Testis (tissue), 3 donors: ENCODE measurements around the gene FBN1. TPM values are rescaled to one million over a fixed set of nuclear protein-coding genes. Genes with fewer than 3 reads are reported as not detected.
A peak's percentile ranks its signal among the peaks of the same experiment; 100 is the strongest.

Source experiments
- DNase-seq: peaks from one replicate; pipeline ENCODE4 v3.0.0-alpha.2; 2019
- H3K27ac ChIP-seq, 2 donors: fragments of 200-600 bp; sonication (generic); one replicate each; pipeline ENCODE4 v1.5.1; 2019
- H3K27me3 ChIP-seq: fragments of 200-600 bp; sonication (generic); one replicate; pipeline ENCODE4 v1.5.1; 2019
- H3K36me3 ChIP-seq: fragments of 200-600 bp; sonication (generic); one replicate; pipeline ENCODE4 v1.5.1; 2017; ENCODE audit warnings: low read depth; ENCODE audit errors: missing control alignments
- H3K4me1 ChIP-seq: fragments of 200-600 bp; sonication (generic); one replicate; pipeline ENCODE4 v1.5.1; 2019
- H3K4me3 ChIP-seq, 2 donors: fragments of 200-600 bp; sonication (generic); one replicate each; pipeline ENCODE4 v1.5.1; 2017 to 2019
- H3K9me3 ChIP-seq: fragments of 200-600 bp; sonication (generic); one replicate; pipeline ENCODE4 v1.5.1; 2017
- POLR2A ChIP-seq: fragments of 450-650 bp; IDR thresholded peaks from one replicate; pipeline ENCODE4 v1.6.1; 2017; ENCODE audit warnings: antibody characterized with exemption, mild to moderate bottlenecking, moderate library complexity
- WGBS, 2 donors: methylation state at CpG; one replicate each; pipeline ENCODE4 v1.1.5; 2018; 5-methylcytosine and 5-hydroxymethylcytosine counted together
- intact Hi-C: fragments of 100-400 bp; cut with DNase I; formaldehyde crosslinking; loops from one replicate; pipeline ENCODE4 v1.15.1; 2023; ENCODE audit warnings: low total_unique reads
- polyA plus RNA-seq: library from polyadenylated mRNA; stranded (reverse); fragments of 350-450 nt; fragmentation: Illumina TruSeq; extraction: RNeasy Lipid Tissue Mini Kit (QIAGEN cat#74804); gene quantifications from one replicate; pipeline ENCODE4 v1.2.3, GENCODE V29; 2014; ENCODE audit warnings: low read depth, low replicate concordance; ENCODE audit not compliant: insufficient read depth
- total RNA-seq, 2 donors: library from RNA; depleted of rRNA; stranded (reverse); fragments of >200 nt; gene quantifications; one replicate each; pipeline ENCODE4 v1.2.3, GENCODE V29; 2016
- TF ChIP-seq, protein P1 (sequence below), 3 experiments: fragments of 450-650 bp in 2 of 3; fragments of 200-600 bp in 1 of 3; sonication (generic) in 1 of 3; IDR thresholded peaks; one replicate each; pipeline ENCODE4 v1.5.1; 2016 to 2019; ENCODE audit warnings: antibody characterized with exemption in 3 of 3, mild to moderate bottlenecking in 2 of 3, moderate library complexity in 1 of 3

Gene FBN1
- total and polyA plus RNA-seq, 3 donors from 2014 or later: 48.5 to 77.1 (median 68.7) TPM

DNA sequence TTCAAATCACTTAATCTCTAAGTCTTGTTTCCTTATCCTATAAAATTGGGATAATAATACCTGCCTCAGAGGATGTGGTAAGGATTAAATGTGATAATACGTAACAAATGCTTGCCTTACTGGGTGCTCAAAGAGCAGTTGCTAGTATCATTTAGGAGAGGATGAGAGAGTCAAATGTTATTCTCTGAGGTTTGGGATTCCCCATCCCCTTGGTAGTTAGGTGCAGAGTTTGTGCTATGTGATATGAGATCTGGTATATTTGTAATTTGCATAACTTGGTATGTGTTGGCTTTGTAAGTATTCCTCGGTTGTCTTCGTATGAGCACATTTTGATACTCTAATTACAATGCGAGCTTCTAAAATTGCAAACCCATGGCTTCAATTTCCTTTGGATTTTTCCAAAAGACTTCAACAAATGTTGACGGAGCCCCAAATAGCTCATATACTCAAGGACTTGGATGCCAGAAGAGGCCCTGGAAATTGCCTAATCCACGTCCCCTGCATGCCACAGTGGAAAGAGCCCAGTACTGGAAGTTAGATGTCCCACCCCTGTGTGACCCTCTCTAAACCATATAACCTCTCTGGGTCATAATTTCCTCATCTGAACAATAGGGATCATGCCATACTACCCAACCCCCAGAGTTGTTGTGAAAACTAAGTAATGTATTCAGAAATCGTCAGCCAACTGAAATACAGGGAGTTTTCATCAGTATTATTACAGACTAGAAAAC, 85.0 kb downstream of the FBN1 start:
- DNase-seq: no peak
- H3K27ac ChIP-seq: peak overlapping the region in 1 of 2 donors; percentile 55
- H3K36me3 ChIP-seq: no peaks in the 10 kb centered on the region
- no peaks in the 10 kb centered on the region for H3K27me3 ChIP-seq
- H3K4me1 ChIP-seq: peaks cover 12% of the 10 kb centered on the region
- intact Hi-C loops: no loop called here
- WGBS, 2 donors: 74 to 78% methylated on average over 7 of the region's 7 CpGs
- no peak overlapping the region for H3K4me3 ChIP-seq
- H3K9me3 ChIP-seq: no peaks in the 10 kb centered on the region
- TF ChIP-seq, protein P1, sequence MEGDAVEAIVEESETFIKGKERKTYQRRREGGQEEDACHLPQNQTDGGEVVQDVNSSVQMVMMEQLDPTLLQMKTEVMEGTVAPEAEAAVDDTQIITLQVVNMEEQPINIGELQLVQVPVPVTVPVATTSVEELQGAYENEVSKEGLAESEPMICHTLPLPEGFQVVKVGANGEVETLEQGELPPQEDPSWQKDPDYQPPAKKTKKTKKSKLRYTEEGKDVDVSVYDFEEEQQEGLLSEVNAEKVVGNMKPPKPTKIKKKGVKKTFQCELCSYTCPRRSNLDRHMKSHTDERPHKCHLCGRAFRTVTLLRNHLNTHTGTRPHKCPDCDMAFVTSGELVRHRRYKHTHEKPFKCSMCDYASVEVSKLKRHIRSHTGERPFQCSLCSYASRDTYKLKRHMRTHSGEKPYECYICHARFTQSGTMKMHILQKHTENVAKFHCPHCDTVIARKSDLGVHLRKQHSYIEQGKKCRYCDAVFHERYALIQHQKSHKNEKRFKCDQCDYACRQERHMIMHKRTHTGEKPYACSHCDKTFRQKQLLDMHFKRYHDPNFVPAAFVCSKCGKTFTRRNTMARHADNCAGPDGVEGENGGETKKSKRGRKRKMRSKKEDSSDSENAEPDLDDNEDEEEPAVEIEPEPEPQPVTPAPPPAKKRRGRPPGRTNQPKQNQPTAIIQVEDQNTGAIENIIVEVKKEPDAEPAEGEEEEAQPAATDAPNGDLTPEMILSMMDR (IDR thresholded peaks at IDR 0.05): no peak
- TF ChIP-seq POLR2A: no peak

DNA sequence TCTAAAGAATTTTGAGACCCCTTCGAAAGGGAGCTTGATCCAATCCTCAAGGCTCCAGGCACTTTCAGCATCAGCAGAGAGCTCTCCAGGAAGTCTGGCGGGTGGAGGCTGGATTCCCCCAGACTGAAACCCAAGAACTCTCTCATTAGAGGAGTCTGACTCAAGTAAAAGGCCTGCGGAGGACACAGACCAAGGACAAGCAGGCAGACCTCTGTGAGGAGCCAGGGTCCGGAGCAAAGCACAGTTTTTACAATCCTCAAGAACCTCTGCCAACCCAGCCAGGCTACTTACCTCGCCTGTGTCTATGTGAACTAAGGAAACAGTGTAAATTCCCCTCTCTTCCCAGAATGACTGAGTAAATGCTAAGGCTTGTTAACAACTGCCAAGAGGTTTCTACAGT, 86.2 kb downstream of the FBN1 start:
- H3K27me3 ChIP-seq: no peaks in the 10 kb centered on the region
- no peaks in the 10 kb centered on the region for H3K9me3 ChIP-seq
- no peak overlapping the region for H3K4me3 ChIP-seq
- peak; percentile 64 for DNase-seq
- peak overlapping the region in 1 of 2 donors; percentile 55 for H3K27ac ChIP-seq
- peaks cover 12% of the 10 kb centered on the region for H3K4me1 ChIP-seq
- WGBS, 2 donors: 46 to 47% methylated on average over 5 of the region's 5 CpGs
- TF ChIP-seq POLR2A: no peak
- TF ChIP-seq, protein P1 (IDR thresholded peaks at IDR 0.05): no peak
- H3K36me3 ChIP-seq: no peaks in the 10 kb centered on the region
- intact Hi-C loops: no loop called here

DNA sequence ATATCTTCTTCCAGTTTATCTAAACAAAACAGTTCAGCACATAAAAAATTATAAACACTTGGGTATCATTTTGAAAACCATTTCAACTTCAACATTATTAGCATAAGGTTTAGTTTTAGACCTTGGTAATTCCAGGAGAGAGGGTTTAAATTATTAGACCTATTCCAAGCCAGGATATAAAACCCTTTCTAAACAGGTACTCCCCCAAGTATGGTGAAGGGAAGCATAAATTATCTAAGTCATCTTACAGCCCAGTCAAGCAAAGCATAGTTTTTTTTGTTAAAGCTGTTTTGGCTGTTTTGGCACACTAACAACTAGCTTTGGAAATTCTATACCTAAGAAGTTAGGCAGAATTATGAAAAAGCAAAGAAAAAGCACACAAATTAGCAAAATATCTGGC, 87.3 kb downstream of the FBN1 start:
- intact Hi-C loops: no loop called here
- H3K27me3 ChIP-seq: no peaks in the 10 kb centered on the region
- DNase-seq: no peak
- no peak overlapping the region for H3K27ac ChIP-seq
- H3K36me3 ChIP-seq: no peaks in the 10 kb centered on the region
- no peak overlapping the region for H3K4me3 ChIP-seq
- TF ChIP-seq, protein P1 (IDR thresholded peaks at IDR 0.05): no peak
- TF ChIP-seq POLR2A: no peak
- no peaks in the 10 kb centered on the region for H3K9me3 ChIP-seq
- peaks cover 12% of the 10 kb centered on the region for H3K4me1 ChIP-seq

DNA sequence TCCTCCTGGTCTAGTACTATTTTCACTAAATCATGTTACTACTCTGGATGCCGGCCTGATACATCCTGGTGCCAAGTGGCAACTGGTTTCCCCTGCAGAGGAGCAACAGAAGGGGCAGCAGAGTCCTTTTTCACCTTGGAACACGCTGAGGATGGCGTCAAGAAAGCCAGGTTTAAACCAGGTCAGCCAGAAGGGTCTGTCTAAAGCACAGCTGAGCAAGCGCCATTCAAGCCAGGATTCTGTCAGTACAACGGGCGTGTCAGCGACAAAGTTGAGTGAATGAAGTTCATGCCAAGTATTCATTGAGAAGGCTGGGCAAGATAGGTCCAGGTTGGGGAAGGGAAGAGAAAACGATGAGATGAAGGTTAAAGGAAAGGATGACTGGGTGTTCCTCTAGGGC, 88.2 kb downstream of the FBN1 start:
- H3K9me3 ChIP-seq: no peaks in the 10 kb centered on the region
- peaks cover 12% of the 10 kb centered on the region for H3K4me1 ChIP-seq
- WGBS, 2 donors: 84 to 88% methylated on average over 8 of the region's 8 CpGs
- intact Hi-C loops: no loop called here
- DNase-seq: no peak
- no peaks in the 10 kb centered on the region for H3K36me3 ChIP-seq
- TF ChIP-seq POLR2A: no peak
- TF ChIP-seq, protein P1 (IDR thresholded peaks at IDR 0.05): no peak
- no peaks in the 10 kb centered on the region for H3K27me3 ChIP-seq
- H3K27ac ChIP-seq: no peak overlapping the region
- H3K4me3 ChIP-seq: no peak overlapping the region
